Fibroblast of upper back skin (primary cell): ENCODE data around the gene UBA7.
"Not testable (repeated sequence)": the region's sequence is repeated elsewhere in the genome, so short reads cannot be mapped to it uniquely, and the experiment has no call there.

Source experiments
- DNase-seq: peaks from one replicate; pipeline ENCODE4 v3.0.0-alpha.2; 2013

The UBA7 gene

DNA sequence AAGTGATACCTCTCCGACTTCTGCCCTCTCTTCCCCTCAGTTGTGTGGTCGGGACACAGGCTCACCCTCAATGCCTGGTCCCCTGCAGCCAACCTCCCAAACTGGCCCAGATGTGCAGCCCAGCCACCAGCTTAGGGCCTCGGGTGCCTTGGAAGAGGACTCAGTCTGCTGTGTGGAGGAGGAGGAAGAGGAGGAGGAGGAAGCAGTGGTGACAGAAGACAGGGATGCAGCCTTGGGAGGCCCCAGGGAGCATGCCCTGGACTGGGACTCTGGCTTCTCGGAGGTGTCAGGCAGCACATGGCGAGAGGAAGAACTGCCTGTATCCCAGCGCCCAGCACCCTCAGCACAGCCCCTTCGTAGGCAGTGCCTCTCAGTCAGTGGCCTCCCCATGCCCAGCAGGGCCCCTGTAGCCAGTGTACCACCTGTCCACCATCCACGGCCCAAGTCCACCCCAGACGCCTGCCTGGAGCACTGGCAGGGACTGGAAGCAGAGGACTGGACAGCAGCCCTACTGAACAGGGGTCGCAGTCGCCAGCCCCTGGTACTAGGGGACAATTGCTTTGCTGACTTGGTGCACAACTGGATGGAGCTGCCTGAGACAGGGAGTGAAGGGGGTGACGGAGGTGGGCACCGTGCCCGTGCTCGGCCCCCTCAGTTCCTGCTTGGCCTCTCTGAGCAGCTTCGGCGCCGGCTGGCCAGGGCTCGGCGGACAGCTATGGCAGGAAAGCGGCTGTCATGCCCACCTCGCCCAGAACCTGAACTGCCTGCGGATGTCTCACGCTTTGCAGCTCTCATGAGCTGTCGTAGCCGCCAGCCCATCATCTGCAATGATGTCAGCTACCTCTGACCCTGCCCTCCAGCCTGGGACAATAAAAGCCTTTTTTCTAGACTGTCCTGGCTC, 9.4 kb downstream of the UBA7 start:
- DNase-seq = no peak

DNA sequence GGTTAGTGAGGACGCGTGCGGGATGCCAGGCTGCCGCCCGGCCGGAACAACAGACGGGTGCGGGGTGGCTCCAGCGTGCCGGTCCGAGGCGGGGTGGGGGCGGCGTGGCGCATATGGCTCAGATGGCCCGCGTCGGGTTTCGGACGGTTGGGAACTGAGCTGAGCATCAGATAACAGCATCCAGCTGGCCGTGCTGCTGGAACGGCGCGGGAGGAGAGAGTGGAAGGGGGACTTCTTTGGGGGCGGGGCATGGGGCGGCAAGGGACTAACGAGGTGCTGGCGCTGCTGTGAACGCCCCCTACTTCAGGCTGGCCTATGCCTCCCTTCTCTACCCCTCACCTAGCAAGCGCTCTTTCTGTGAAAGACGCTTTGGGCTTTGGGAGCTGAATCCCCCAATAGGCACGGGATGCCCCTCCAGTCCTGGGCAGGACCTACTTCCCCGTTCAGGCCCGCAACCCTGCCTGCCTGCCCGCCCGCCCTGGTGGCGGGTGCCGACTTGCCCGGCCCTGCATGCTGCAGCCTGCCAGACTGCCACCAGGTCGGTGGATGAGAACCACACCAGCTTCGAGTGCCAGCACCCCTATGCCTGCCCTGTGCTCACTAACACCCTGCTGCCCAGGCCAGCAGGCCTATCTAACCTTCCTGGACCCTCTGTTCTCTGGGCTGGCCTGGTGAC, 10.2 kb downstream of the UBA7 start:
- DNase-seq = peak; percentile 59

DNA sequence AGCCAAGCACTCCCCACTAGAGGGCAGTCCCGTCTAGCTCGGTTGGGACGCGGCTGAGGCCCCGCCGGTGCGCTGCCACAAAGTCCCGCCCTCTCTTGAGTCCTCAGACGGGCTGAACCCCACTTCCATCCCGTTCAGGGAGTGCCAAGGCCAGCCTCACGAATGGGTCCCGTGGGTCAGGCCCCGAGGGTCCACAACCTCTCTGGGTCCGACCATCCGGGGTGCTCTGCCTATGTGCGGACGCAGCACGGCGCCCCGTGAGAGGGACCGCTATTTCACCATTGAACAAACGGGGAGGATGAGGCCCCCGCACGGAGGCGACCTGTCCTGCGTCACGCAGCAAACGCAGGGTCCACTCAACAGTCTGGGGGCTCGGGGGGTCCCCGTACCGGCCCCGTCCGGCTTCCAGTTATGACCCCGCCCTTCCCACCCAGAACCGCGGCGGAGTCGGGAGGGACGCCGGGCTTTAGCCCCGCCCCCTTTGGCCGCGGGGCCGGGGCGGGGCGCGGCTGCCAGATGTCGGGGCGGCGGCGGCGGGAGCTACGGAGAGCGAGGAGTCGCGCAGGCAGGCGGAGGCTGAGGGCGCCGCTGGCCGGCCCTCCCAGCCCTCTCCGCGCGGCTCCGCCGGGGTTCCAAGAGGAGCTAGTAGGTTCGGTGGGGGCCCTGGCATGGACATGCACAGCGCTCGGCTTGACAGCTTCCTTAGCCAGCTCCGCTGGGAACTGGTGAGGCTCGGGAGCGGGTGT, 10.9 kb downstream of the UBA7 start, which contains the start of gene INKA1:
Gene INKA1, plus strand, starts transcription at position 543 of the 746 bp plus-strand sequence. Its CDS starts 132 bp downstream, at position 675.
- peak; percentile 83 for DNase-seq

DNA sequence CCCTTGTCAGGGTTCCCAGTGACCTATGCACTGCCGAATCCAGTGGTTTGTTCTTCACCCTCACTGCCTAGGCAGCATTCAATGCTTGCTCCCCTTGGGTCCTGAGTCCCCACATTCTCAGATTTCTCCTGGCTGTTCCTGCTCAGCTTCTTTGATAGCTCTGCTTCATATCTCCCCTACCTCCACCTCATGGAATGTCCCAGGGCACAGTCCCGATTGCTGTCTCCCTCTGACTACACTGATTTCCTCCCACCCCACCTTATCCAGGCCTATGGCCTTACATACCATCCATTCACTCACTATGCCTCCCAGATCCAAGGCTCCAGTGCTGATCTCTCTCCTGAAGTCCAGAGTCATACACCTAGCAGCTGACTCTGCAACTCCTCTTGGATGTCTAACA, 12.6 kb downstream of the UBA7 start:
- DNase-seq = no peak

DNA sequence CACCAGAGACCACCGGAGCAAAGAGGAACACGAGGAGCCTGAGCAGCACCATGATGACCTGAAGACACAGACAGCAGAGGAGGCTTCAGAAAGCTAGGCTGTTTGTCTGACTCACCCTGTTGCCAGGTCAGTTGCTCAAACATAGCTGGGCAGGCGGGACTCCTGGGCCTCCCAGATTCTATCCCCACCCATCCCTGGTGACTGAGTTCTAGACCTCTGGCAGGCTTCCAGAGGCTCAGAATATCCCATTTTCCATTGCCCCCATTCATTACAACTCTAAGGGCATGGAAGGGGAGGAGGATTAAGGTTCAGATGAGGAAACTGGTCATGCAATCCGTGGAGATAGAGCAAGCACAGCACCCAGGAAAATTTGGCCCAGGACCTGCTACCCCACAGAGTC, 14.0 kb downstream of the UBA7 start, which contains the start of gene CDHR4:
Gene CDHR4, minus strand, starts transcription at position 113 of the 400 bp plus-strand sequence. Its CDS starts 61 bp downstream, at position 52.
- peak; percentile 59 for DNase-seq

DNA sequence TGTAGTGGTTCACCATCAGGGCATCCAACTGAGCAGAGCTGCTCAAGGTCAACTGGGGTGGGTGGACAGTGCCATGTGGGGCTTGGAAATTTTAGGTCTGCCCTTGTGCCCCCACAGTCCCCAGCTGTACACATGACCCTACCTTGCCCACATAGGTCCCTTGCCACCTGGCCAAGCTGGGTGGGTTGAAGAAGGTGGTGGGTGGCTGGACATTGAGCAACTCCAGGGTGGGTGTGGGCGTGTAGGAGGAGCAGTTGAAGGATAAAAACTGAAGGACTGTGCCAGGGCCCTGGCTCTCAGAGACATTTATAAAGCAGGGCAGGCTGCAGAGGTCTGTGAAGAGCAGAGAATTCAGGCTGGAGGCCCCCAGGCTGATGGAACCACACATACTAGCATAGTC, 14.6 kb downstream of the UBA7 start:
- no peak for DNase-seq

DNA sequence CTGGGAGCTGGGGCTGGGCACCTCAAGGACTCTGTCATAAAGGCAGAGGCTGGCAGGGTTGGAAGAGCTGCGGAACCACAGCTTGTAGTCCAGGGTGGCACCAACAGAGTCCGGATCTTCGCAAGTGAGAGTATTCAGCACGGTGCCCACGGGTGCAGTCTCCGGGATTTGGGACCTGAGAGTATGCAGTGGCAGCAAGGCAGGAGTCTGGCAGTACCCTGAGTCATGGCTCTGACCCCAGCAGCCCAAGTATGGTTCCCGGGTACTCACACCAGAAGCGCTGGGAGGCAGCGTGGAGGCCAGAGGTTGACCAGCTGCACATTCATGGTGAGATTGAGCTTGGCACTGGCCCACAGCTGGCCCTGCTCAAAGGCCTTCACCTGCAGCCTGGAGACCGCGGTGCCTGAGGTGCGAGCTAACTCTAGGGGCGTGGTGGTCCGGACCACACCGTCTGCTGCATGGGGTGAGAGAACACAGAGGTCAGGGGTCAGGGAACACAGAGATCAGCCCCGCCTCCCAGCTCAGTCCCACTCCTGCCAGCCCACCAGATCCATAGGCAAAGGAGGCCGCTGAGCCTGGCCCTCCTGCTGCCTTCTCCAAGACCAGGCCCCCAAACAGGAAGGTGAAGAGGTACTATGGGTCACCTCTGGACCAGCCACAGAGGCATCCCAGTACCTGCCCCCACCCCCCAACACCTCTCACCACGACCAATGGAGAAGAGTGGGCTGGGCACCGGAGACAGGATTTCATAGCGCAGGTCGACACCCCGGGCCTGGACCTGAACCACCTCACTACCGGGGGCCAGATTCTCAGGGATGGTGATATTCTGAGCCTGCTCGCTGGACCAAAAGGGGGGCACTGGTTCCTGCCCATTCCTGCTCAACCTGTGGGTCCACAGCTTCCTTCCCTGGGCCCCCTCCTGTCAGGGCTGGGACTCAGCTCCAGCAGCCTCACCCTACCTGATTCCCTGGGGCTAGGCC, 18.5 kb downstream of the UBA7 start:
- DNase-seq = no peak

DNA sequence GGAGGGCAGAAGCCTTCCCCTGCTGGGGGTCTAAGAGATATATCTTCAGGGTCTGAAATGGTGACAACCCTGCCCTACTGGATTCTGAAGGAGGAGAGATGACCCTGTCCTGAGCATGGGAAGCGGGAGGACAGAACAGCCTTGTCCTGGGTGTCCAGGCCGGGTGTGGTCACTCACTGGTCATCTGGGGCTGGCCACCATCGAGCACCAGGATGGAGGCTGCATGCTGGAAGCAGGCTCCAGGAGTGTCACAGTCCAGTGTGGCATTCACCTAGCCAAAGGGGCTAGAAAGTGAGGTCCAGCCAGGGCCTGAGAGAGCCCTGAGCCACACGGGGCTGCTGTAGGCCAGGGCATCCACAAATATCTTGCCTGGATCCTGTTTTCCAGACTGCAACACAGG, 19.3 kb downstream of the UBA7 start:
- no peak for DNase-seq

DNA sequence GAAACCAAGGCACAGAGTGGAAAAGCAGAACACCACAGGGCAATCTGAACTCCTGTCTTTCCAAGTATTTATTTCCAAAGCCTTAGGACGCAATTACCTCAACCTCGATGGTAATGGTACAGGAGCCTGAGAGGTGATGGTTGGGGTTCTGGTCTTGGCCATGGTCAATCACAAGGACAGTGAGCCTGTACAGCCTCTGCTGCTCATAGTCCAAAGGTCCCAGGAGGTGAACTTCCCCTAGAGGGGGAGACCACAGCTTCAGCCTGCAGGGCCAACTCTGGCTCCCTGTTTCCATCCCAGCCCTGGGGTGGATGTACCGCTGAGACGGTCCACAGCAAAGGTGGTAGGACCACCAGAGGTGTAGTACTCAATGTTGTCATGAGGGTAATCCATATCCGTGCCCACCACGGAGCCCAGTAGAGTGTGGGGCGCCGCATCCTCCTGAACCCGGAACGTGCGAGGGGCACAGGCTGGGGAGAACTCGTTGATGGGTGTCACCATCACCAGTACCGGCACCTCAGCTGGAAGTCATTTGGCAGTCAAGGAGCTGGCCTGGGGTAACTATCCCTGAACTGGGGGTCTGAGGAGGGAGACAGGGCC, 20.2 kb downstream of the UBA7 start:
- DNase-seq = no peak

DNA sequence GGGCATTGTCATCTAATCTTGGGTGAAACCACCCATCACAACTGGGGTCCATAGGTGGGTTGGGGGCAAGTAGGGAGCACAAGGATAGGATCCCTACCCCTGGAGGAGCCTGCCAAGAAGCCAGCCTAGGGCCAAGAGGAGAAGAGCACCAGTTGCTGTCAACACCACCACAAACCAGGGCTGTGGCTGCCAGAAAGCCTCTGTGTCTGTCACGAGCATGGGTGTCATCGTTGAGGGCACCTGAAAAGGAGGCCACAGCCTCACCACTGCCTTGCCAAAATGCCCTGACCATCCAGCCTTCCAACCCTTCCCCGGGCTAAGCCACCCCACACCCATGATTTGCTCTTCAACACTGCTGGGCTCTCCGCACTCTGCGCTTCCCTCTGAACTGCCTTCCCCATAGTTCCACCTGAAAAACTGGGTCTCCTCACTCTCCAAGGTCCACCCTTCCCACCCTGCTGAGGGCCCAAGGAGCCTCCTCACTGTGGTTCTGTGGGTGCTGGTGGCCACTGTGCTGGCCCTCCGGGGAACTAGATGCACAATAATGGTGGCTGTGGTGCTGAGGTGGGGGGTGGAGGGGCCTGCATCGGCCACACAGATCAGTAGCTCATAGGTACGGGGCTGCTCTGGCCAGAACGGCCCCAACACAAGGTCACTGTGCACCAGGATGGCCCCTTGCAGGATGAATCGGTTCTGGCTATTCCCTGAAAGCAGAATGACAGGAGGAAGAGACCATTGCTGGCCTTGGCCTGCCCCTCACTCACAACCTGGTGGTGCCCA, 21.2 kb downstream of the UBA7 start:
- DNase-seq = no peak

DNA sequence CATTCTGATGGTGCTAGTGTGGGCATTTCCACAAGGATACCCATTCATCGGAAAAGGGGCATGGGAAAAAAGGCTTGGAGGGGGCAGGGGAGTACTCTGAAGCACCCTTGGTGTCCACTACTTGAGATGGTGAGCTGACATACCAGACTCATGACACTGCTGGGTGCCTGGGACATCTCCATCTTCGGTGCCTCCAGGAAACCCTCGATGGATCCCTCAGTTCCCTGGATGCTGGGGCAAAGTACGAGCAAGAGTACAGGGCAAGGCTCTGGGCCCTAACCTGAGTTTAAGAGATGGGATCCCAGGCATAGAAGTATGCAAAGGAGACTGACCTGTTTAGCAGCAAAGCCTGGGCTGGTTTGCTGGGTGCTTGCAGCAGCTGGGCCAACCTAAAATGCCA, 22.2 kb downstream of the UBA7 start:
- DNase-seq = no peak

DNA sequence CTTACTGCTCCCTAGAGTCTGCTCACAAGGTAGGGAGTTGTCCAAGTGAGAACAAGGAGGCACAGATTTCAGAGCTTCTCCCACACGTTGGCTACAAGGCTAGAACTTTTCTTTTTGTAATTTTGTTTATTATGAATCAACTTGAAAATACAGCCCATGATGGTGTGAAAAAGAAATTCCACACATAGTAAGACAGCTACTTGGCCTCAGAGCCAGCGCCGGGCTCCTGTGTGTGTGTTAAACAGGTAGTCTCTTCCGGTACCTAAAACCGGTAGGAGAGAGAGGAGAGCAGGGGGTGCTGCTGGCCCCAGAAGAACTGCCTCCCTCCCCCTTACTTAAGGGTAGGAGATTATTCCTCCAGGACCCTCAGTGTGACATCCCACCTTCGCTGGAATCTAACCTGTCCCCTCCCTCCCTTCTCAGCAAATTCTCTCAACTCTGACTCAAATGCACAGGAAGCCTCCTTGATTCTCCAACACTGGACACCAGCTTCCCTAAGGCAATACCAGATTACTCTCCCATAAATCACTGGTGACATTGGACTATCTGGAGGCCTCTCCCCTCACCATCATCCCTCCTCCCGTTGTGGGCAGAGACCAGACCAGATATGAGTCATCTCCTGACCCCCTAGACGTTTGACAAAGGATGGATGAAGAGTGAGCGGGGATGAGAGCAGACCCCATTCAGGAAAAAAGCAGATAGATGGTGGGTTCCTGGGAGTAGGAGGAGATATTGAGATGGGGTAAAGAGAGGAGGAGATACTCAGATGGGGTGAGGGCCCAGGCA, 22.9 kb downstream of the UBA7 start:
- peak; percentile 33 for DNase-seq

DNA sequence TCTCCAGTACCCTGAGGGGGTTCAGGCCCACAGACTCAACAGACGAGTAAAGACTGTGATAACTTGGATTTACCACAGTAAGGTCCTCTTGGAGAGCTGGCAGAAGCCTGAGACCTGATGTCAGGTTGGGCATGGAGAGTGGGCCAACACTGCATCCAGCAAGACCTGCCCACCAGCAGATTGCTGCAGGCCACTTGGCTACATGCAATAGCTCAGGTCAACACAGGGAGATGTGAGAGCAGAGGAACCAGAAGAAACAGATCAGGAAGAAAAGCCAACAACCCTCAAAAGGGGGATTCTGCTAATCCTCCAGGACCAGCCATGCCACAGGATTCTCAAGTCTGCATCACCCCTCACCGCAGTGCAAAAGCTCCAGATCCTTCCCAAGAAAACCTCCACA, 25.7 kb downstream of the UBA7 start:
- DNase-seq = no peak

DNA sequence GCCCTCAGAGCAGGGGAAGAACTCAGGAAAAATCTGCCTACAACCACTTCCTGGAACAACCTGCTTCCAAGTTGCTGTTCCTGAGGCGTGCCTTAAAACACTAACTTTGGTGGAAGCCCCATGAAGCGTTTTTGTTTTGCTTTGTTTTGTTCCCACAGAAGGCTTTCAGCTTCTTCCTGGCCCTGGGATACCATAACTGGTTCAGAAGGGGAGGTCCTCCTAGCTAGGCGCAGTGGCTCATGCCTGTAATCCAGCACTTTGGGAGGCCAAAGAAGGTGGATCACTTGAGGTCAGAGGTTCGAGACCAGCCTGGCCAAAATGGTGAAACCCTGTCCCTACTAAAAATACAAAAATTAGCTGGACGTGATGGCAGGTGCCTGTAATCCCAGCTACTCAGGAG, 26.2 kb downstream of the UBA7 start:
- DNase-seq = no peak

DNA sequence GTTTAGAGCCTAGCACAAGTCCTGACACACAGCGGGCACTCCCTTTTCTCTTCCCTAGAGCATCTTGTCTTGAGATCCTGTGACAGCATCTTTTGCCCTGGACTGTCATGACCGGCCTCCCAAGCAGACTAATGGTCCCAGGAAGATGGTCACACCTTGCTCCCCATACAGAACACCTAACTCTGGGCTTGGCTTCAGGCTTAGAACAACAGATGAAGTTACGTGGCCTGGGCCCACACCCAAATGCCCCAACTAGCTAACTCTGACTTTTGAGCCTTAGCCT, 26.6 kb downstream of the UBA7 start:
- DNase-seq = no peak

DNA sequence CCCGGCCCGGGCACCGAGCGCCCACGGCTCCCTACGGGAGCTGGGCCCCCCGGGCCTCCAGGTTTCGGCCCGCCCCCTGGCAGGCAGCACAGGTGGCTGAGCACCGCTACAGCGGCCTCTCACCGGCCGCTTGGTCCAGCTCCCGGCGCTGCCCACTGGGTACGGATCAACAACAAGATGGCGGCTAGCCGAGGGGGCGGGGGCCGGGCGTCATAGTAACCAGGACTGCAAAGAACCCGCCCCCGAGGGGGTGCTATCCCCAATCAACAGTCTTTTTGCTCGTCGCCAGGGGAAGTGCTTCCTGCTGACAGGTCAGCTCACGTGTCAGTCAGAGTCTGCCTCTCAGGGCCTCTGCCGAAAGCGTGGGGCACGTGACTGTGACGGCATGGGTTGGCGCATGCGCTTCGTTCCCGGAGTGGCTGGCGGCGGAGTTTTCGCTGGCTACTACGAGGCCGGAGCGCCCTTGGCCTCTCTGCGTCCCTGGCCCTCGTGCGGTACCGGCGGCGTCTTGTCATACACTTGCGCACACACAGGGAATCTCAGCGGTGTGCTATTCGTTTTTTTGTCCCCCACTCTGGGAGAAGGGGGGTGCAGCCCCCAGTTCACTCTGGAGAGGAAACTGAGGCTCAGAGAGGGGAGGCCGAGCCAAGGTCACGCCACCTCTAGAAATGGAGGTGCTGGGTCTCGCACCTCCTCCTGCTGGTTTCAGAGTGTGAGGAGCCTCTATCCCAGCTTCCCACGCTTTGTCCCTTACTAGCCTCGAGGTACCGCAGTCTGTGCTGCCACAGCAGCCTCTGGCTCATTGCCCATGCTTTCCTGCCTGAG, 27.2 kb downstream of the UBA7 start, which contains the start of gene IP6K1:
Gene IP6K1, minus strand, starts transcription at position 186 of the 825 bp plus-strand sequence. CDS start 38,502 bp downstream, outside the sequence.
- peak; percentile 100 for DNase-seq

DNA sequence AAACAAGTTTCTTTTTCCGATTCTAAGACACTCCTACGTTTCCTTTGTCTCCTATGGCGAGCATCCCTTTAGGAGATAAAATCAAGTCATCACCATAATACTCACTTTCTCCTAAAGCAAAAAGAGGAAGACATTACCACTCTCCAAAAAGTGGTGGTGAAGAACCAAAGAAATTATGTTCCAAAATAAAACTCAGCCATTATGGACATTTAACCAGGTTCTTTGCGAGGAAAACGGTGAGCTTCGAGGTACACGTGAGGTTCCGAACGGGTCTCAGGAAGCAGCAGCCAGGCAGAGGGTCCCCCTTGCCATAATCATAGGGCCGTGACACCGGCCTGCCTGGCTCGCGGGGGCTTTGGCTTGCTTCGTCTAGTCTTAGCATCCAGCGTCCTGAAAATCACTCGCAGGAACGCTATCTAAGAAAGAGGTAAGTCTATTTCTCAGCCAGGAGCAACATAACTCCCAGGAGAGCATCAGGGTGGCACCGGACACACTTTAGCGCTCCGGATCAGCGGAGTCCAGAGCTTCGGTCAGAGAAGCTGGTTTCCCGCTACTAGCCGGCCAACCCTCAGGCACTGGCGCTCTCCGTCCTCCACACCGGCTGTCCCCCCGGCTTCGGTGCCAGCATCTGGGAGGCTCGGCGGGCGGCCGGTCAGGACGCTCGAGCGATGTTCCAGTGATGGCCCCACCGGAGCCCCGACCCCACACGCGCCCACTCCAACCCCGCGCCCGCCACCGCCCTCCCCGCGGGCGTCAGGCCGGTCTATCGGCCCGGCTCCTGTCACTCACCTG, 28.0 kb downstream of the UBA7 start:
- no peak for DNase-seq

DNA sequence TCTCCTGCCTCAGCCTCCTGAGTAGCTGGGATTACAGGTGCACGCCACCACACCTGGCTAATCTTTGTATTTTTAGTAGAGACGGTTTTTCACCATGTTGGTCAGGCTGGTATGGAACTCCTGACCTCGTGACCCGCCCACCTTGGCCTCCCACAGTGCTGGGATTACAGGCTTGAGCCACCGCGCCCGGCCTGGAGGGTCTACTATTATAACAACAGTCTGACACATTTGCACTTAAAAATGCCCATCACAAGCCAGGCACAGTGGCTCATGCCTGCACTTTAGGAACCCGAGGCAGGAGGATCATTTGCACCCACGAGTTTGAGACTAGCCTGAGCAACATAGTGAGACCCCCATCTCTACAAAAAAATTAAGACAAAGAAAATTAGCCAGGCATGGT, 31.5 kb downstream of the UBA7 start:
- DNase-seq = not testable (repeated sequence)
